Anterior cingulate cortex (tissue), 58 donors: ENCODE results near the gene ADGRF3.
A peak's percentile ranks its signal among the peaks of the same experiment; 100 is the strongest.
"Not testable (repeated sequence)": the region's sequence is repeated elsewhere in the genome, so short reads cannot be mapped to it uniquely, and the experiment has no call there.

Experiments
- DNase-seq, 58 donors: peaks; one replicate each; lab custom pipeline; 2025; lab: John Stamatoyannopoulos, UW

Gene ADGRF3

GRCh38 chr2:26324903-26325302, 21.7 kb downstream of the ADGRF3 start:
- no peak for DNase-seq

- not testable (repeated sequence) for DNase-seq
These were observed 22.1 kb downstream of the ADGRF3 start for GRCh38 chr2:26324479-26324878.

- no peak for DNase-seq
These were observed 27.6 kb downstream of the ADGRF3 start for GRCh38 chr2:26318950-26319349.

GRCh38 chr2:26317377-26318105, 29.0 kb downstream of the ADGRF3 start:
- no peak for DNase-seq

GRCh38 chr2:26316845-26317244, 29.7 kb downstream of the ADGRF3 start:
- DNase-seq, result no peak

GRCh38 chr2:26316041-26316440, 30.5 kb downstream of the ADGRF3 start:
- DNase-seq, result no peak

GRCh38 chr2:26314243-26314642, 32.3 kb downstream of the ADGRF3 start:
- DNase-seq, result no peak

- no peak for DNase-seq
These were observed 33.1 kb downstream of the ADGRF3 start for GRCh38 chr2:26313446-26313845.

- DNase-seq, result no peak
These were observed 34.1 kb downstream of the ADGRF3 start for GRCh38 chr2:26312471-26312870.

- no peak for DNase-seq
These were observed 36.7 kb downstream of the ADGRF3 start for GRCh38 chr2:26309921-26310320.

- DNase-seq, result no peak
These were observed 41.0 kb downstream of the ADGRF3 start for GRCh38 chr2:26305540-26305939.

- not testable (repeated sequence) for DNase-seq
These were observed 41.5 kb downstream of the ADGRF3 start for GRCh38 chr2:26305094-26305493.

- no peak for DNase-seq
These were observed 43.7 kb downstream of the ADGRF3 start for GRCh38 chr2:26302846-26303245.

GRCh38 chr2:26300234-26300925, 46.2 kb downstream of the ADGRF3 start:
- no peak for DNase-seq

GRCh38 chr2:26299471-26300101, 47.0 kb downstream of the ADGRF3 start:
- DNase-seq, result peak in 1 of 58 donors; percentile 2

GRCh38 chr2:26298638-26299393, 47.8 kb downstream of the ADGRF3 start:
- peak in 4 of 58 donors; percentile 4 to 52 (median 25) for DNase-seq

GRCh38 chr2:26298286-26298637, 48.3 kb downstream of the ADGRF3 start:
- no peak for DNase-seq

- no peak for DNase-seq
These were observed 49.5 kb downstream of the ADGRF3 start for GRCh38 chr2:26297061-26297460.

- no peak for DNase-seq
These were observed 51.1 kb downstream of the ADGRF3 start for GRCh38 chr2:26295511-26295910.

- peak in 1 of 58 donors; percentile 13 for DNase-seq
These were observed 53.9 kb downstream of the ADGRF3 start for GRCh38 chr2:26292646-26293045.

- DNase-seq, result no peak
These were observed 56.6 kb downstream of the ADGRF3 start for GRCh38 chr2:26290001-26290400.
